ENCODE data around the gene APBA3.

- TF ChIP-seq, protein P1, sequence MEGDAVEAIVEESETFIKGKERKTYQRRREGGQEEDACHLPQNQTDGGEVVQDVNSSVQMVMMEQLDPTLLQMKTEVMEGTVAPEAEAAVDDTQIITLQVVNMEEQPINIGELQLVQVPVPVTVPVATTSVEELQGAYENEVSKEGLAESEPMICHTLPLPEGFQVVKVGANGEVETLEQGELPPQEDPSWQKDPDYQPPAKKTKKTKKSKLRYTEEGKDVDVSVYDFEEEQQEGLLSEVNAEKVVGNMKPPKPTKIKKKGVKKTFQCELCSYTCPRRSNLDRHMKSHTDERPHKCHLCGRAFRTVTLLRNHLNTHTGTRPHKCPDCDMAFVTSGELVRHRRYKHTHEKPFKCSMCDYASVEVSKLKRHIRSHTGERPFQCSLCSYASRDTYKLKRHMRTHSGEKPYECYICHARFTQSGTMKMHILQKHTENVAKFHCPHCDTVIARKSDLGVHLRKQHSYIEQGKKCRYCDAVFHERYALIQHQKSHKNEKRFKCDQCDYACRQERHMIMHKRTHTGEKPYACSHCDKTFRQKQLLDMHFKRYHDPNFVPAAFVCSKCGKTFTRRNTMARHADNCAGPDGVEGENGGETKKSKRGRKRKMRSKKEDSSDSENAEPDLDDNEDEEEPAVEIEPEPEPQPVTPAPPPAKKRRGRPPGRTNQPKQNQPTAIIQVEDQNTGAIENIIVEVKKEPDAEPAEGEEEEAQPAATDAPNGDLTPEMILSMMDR (IDR thresholded peaks at IDR 0.05): no peak
- no peak for TF ChIP-seq POLR2A (IDR thresholded peaks at IDR 0.05)
Observed at GRCh38 chr19:3784607-3785450, 23.3 kb upstream of the APBA3 start.
